B cell (primary cell): Measurements from ENCODE around the gene SGPL1. TPM values are rescaled to one million over a fixed set of nuclear protein-coding genes. Genes with fewer than 3 reads are reported as not detected.

Experiments
- ATAC-seq: fragments of 200-7000 bp; cut with Tn5 transposase; one replicate; pipeline ENCODE4 v1.10.0; 2021; ENCODE audit warnings: low read depth, mild to moderate bottlenecking, moderate number of reproducible peaks, moderate library complexity
- CTCF ChIA-PET: fragments of 350-600 bp; sonication (Branson Sonifier 250); formaldehyde crosslinking; loops from one replicate; lab custom pipeline; 2021; ENCODE audit warnings: antibody characterized with exemption, inconsistent platforms; lab: Charles Lee
- POLR2A ChIA-PET: fragments of 350-600 bp; sonication (Branson Sonifier 250); formaldehyde crosslinking; loops from one replicate; lab custom pipeline; 2021; ENCODE audit warnings: antibody characterized with exemption; lab: Charles Lee
- DNase-seq: peaks from one replicate; pipeline ENCODE4 v3.0.0; 2013
- H2AFZ ChIP-seq: 2 replicates; pipeline ENCODE4 v1.6.1; 2012; ENCODE audit warnings: mild to moderate bottlenecking, low read depth, low read length; ENCODE audit not compliant: insufficient read depth, poor library complexity, severe bottlenecking
- H3K27ac ChIP-seq, 2 donors: 1 replicate in 1 of 2; 2 replicates in 1 of 2; pipeline ENCODE4 v1.5.1; 2012 to 2013; ENCODE audit warnings: low read length in 2 of 2, mild to moderate bottlenecking in 2 of 2, moderate library complexity in 1 of 2
- H3K27me3 ChIP-seq, 4 experiments: fragments of 200-600 bp in 1 of 4; sonication (generic) in 1 of 4; replicated peaks in 1 of 4; 1 replicate in 2 of 4; 2 replicates in 2 of 4; pipeline versions ENCODE4 v1.6.1 to v1.7.0; 2013 to 2016; ENCODE audit warnings: low read length in 3 of 4, mild to moderate bottlenecking in 2 of 4, mixed read lengths in 1 of 4, moderate library complexity in 1 of 4; ENCODE audit not compliant: insufficient read depth in 4 of 4, control insufficient read depth in 3 of 4; ENCODE audit errors: control extremely low read depth in 1 of 4
- H3K36me3 ChIP-seq, 2 experiments: replicated peaks in 1 of 2; 1 replicate in 1 of 2; 2 replicates in 1 of 2; pipeline versions ENCODE4 v1.6.1 to v1.7.1; 2013; ENCODE audit warnings: low read length in 1 of 2; ENCODE audit not compliant: insufficient read depth in 2 of 2, control insufficient read depth in 1 of 2; ENCODE audit errors: control extremely low read depth in 1 of 2, extremely low read depth in 1 of 2
- H3K4me1 ChIP-seq, 2 donors: fragments of 200-600 bp in 1 of 2; sonication (generic) in 1 of 2; 1 replicate in 1 of 2; 2 replicates in 1 of 2; pipeline versions ENCODE4 v1.5.1 to v1.6.1; 2013 to 2017; ENCODE audit warnings: low read length in 2 of 2; ENCODE audit not compliant: control insufficient read depth in 2 of 2, insufficient read depth in 2 of 2
- H3K4me2 ChIP-seq: replicated peaks from 2 replicates; pipeline ENCODE3; 2012; ENCODE audit warnings: mild to moderate bottlenecking, low read depth, low read length; ENCODE audit not compliant: poor library complexity, severe bottlenecking
- H3K4me3 ChIP-seq, 5 experiments: fragments of 200-600 bp in 1 of 5; sonication (generic) in 1 of 5; 1 replicate in 3 of 5; 2 replicates in 2 of 5; pipeline versions ENCODE4 v1.5.1 to v1.7.0; 2011 to 2016; ENCODE audit warnings: low read length in 4 of 5, mild to moderate bottlenecking in 4 of 5, low read depth in 2 of 5, control low read depth in 1 of 5, moderate library complexity in 1 of 5; ENCODE audit not compliant: insufficient read depth in 1 of 5; ENCODE audit errors: control extremely low read depth in 1 of 5, extremely low read depth in 1 of 5
- H3K79me2 ChIP-seq: fragments of 200-600 bp; sonication (generic); one replicate; pipeline ENCODE4 v1.6.0; 2016; ENCODE audit warnings: low read length; ENCODE audit not compliant: control insufficient read depth, insufficient read depth
- H3K9ac ChIP-seq: fragments of 200-600 bp; sonication (generic); 2 replicates; pipeline ENCODE4 v1.6.1; 2017; ENCODE audit warnings: mild to moderate bottlenecking, low read length, moderate library complexity
- H3K9me3 ChIP-seq, 3 donors: one replicate each; pipeline versions ENCODE4 v1.6.1 to v1.7.1; 2013; ENCODE audit warnings: low read length in 2 of 3; ENCODE audit not compliant: control insufficient read depth in 2 of 3, insufficient read depth in 1 of 3; ENCODE audit errors: control extremely low read depth in 1 of 3
- H4K20me1 ChIP-seq: 2 replicates; pipeline ENCODE4 v1.6.0; 2012; ENCODE audit warnings: mild to moderate bottlenecking, low read length; ENCODE audit not compliant: insufficient read depth, control insufficient read depth, poor library complexity, severe bottlenecking
- H3K27ac Mint-ChIP-seq: one replicate; pipeline ENCODE4 v1.8.0; 2021; ENCODE audit warnings: mixed read lengths
- H3K27me3 Mint-ChIP-seq: one replicate; pipeline ENCODE4 v1.8.0; 2021; ENCODE audit warnings: mixed read lengths
- H3K4me1 Mint-ChIP-seq: one replicate; pipeline ENCODE4 v1.8.0; 2021; ENCODE audit warnings: mixed read lengths
- H3K4me3 Mint-ChIP-seq: one replicate; pipeline ENCODE4 v1.8.0; 2021; ENCODE audit warnings: mixed read lengths
- H3K9me3 Mint-ChIP-seq: one replicate; pipeline ENCODE4 v1.8.0; 2022; ENCODE audit warnings: mixed read lengths; ENCODE audit not compliant: insufficient read depth
- EZH2 ChIP-seq: IDR thresholded peaks from 2 replicates; pipeline ENCODE4 v1.6.1; 2012; ENCODE audit warnings: borderline replicate concordance, low read depth, mild to moderate bottlenecking, moderate library complexity, low read length; ENCODE audit not compliant: insufficient read depth, poor library complexity, severe bottlenecking
- WGBS: methylation state at CpG from one replicate; pipeline ENCODE4 v1.1.5; 2013; ENCODE audit warnings: missing lambda C conversion rate; ENCODE audit not compliant: insufficient coverage; 5-methylcytosine and 5-hydroxymethylcytosine counted together
- intact Hi-C: fragments of 100-400 bp; cut with micrococcal nuclease; formaldehyde crosslinking; loops from one replicate; pipeline ENCODE4 v1.10.0; 2022
- polyA plus RNA-seq: library from polyadenylated mRNA; depleted of rRNA; stranded (reverse); fragments of >200 nt; gene quantifications from 2 replicates; pipeline ENCODE4 v1.2.3, GENCODE V29; 2012
- total RNA-seq, 2 donors: library from RNA; stranded (reverse); fragments of 120-200 nt in 1 of 2; gene quantifications; 1 replicate in 1 of 2; 2 replicates in 1 of 2; pipeline versions ENCODE4 v1.2.3 to v1.2.4, GENCODE V29; 2013 to 2022
- TF ChIP-seq, protein P1 (sequence below): fragments of 200-600 bp; IDR thresholded peaks from one replicate; pipeline ENCODE4 v1.8.0; 2022; ENCODE audit warnings: antibody characterized with exemption, mild to moderate bottlenecking

The SGPL1 gene
- total and polyA plus RNA-seq, 2 donors (not counting 1 experiment from before 2014, with no cell fraction given), result 9.1 to 46.2 TPM

DNA sequence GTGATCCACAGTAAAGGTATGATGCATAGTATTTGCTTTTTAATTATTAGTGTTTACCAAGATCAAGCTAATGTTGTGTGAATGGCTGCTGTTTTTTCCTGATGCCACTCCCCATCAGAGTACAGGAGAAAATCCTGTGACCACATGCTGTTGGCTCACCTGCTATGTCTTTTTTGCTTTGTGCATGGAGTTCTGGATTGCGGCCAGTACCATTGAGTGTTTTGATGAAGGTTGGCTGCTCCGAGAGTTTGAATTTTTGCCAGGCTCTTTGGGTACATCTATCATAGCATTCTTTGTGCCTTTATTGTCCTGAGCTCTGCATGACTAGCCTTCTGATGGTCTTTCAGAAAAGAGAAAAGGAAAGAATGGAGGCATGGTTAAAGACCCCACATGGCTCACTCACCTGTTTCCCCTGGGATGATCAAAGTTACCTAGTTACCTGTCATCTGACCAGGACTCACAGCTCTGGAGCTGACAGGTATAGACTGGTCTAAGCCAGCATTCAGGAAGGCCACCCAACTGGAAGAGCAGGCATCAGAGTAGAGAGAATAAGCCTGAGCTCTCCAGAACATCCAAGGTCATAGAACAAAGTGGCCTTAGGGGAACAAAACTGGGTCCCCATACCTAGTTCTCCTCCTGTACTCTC lies 11.8 kb upstream of the SGPL1 start:
- Histone ChIP-seq H3K27ac (no peak overlapping the region), H4K20me1 (no peaks in the 10 kb centered on the region), H2AFZ (no peak overlapping the region), H3K4me3 (no peak overlapping the region), H3K4me2 (no peak overlapping the region), H3K9me3 (no peaks in the 10 kb centered on the region), H3K4me1 (no peaks in the 10 kb centered on the region), H3K9ac (no peak overlapping the region), H3K27me3 (peaks cover 0 to 6% (median 3%) of the 10 kb centered on the region in 4 experiments), H3K36me3 (no peaks in the 10 kb centered on the region), H3K79me2 (no peaks in the 10 kb centered on the region)
- intact Hi-C loops, result no loop called here
- Mint-ChIP-seq H3K27ac (no peak overlapping the region), H3K4me1 (no peaks in the 10 kb centered on the region), H3K9me3 (no peaks in the 10 kb centered on the region), H3K27me3 (peaks cover 37% of the 10 kb centered on the region), H3K4me3 (no peak overlapping the region)
- no peak for TF ChIP-seq EZH2
- TF ChIP-seq, protein P1, sequence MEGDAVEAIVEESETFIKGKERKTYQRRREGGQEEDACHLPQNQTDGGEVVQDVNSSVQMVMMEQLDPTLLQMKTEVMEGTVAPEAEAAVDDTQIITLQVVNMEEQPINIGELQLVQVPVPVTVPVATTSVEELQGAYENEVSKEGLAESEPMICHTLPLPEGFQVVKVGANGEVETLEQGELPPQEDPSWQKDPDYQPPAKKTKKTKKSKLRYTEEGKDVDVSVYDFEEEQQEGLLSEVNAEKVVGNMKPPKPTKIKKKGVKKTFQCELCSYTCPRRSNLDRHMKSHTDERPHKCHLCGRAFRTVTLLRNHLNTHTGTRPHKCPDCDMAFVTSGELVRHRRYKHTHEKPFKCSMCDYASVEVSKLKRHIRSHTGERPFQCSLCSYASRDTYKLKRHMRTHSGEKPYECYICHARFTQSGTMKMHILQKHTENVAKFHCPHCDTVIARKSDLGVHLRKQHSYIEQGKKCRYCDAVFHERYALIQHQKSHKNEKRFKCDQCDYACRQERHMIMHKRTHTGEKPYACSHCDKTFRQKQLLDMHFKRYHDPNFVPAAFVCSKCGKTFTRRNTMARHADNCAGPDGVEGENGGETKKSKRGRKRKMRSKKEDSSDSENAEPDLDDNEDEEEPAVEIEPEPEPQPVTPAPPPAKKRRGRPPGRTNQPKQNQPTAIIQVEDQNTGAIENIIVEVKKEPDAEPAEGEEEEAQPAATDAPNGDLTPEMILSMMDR, result no peak
- ChIA-PET POLR2A (no interaction called here), CTCF (no interaction called here)
- no peak for DNase-seq
- ATAC-seq, result no peak
- no CpG with 5 or more reads among the region's 2 CpGs for WGBS

DNA sequence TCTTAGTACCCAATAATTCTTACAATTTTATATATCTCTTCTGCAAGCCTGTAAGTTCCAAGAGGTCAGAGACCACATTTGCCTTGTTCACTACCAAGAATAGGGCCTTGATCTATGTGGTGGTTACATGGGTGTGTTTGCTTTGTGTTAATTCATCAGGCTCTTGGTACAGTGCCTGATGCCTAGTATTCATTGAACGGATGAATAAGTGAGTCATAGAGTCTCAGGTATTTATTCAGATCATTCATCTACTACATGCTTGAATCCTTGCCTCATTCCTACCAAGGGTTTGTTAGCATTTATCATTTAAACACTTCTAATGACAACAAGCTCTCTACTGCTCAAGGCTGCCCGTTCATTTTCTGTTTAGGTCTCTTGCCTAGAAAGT lies 11.3 kb upstream of the SGPL1 start:
- Histone ChIP-seq H3K4me1 (no peaks in the 10 kb centered on the region), H4K20me1 (no peaks in the 10 kb centered on the region), H2AFZ (no peak overlapping the region), H3K79me2 (no peaks in the 10 kb centered on the region), H3K27ac (no peak overlapping the region), H3K4me2 (no peak overlapping the region), H3K9me3 (no peaks in the 10 kb centered on the region), H3K27me3 (peaks cover 0 to 6% (median 3%) of the 10 kb centered on the region in 4 experiments), H3K36me3 (no peaks in the 10 kb centered on the region), H3K9ac (no peak overlapping the region), H3K4me3 (no peak overlapping the region)
- ChIA-PET POLR2A (no interaction called here), CTCF (no interaction called here)
- DNase-seq (no peak), ATAC-seq (no peak)
- no peak overlapping the region for H3K4me3 Mint-ChIP-seq
- WGBS, result 67% methylated on average over 1 of the region's 2 CpGs
- H3K9me3 Mint-ChIP-seq, result no peaks in the 10 kb centered on the region
- intact Hi-C loops, result no loop called here
- H3K4me1 Mint-ChIP-seq, result no peaks in the 10 kb centered on the region
- peaks cover 36% of the 10 kb centered on the region for H3K27me3 Mint-ChIP-seq
- no peak overlapping the region for H3K27ac Mint-ChIP-seq
- TF ChIP-seq, protein P1, result no peak
- no peak for TF ChIP-seq EZH2
